CD4-positive, alpha-beta T cell (primary cell): ENCODE results near the gene CCSAP. TPM values are rescaled to one million over a fixed set of nuclear protein-coding genes. Genes with fewer than 3 reads are reported as not detected.

ENCODE experiments used
- ATAC-seq: fragments of 200-7000 bp; cut with Tn5 transposase; one replicate; pipeline ENCODE4 v1.10.0; 2022; ENCODE audit warnings: mild to moderate bottlenecking; ENCODE audit not compliant: poor library complexity
- CTCF ChIA-PET: fragments of 350-600 bp; sonication (Branson Sonifier 250); formaldehyde crosslinking; loops from one replicate; lab custom pipeline; 2021; ENCODE audit warnings: antibody characterized with exemption, inconsistent platforms; lab: Charles Lee
- POLR2A ChIA-PET: fragments of 350-600 bp; sonication (Branson Sonifier 250); formaldehyde crosslinking; loops from one replicate; lab custom pipeline; 2021; ENCODE audit warnings: antibody characterized with exemption, inconsistent platforms; lab: Charles Lee
- DNase-seq, 14 experiments: peaks; one replicate each; pipeline ENCODE4 v3.0.0-alpha.2; 2013 to 2020; ENCODE audit warnings: mixed read lengths in 2 of 14
- H3K27ac ChIP-seq, 2 donors: one replicate each; pipeline versions ENCODE4 v1.5.1 to v1.7.0; 2013; ENCODE audit warnings: low read length in 2 of 2, low read depth in 1 of 2, mild to moderate bottlenecking in 1 of 2
- H3K27me3 ChIP-seq, 2 experiments: 1 replicate in 1 of 2; 2 replicates in 1 of 2; pipeline versions ENCODE4 v1.6.1 to v1.7.0; 2013; ENCODE audit warnings: low read length in 2 of 2, control low read depth in 1 of 2, mild to moderate bottlenecking in 1 of 2, moderate library complexity in 1 of 2; ENCODE audit not compliant: insufficient read depth in 2 of 2, control insufficient read depth in 1 of 2
- H3K36me3 ChIP-seq: one replicate; pipeline ENCODE4 v1.6.1; 2013; ENCODE audit warnings: low read length, control low read depth; ENCODE audit not compliant: insufficient read depth
- H3K4me1 ChIP-seq: one replicate; pipeline ENCODE4 v1.6.1; 2013; ENCODE audit warnings: low read length, control low read depth; ENCODE audit not compliant: insufficient read depth
- H3K4me3 ChIP-seq: one replicate; pipeline ENCODE4 v1.5.1; 2013; ENCODE audit warnings: mild to moderate bottlenecking, low read length, moderate library complexity
- H3K9me3 ChIP-seq, 2 experiments: 1 replicate in 1 of 2; 2 replicates in 1 of 2; pipeline versions ENCODE4 v1.6.1 to v1.7.0; 2013; ENCODE audit warnings: low read length in 2 of 2, mild to moderate bottlenecking in 2 of 2, control low read depth in 1 of 2, moderate library complexity in 1 of 2; ENCODE audit not compliant: control insufficient read depth in 1 of 2, insufficient read depth in 1 of 2
- H3K27ac Mint-ChIP-seq: one replicate; pipeline ENCODE4 v1.8.0; 2020; ENCODE audit warnings: mixed read lengths
- H3K27me3 Mint-ChIP-seq: one replicate; pipeline ENCODE4 v1.8.0; 2021; ENCODE audit warnings: mixed read lengths
- H3K36me3 Mint-ChIP-seq: one replicate; pipeline ENCODE4 v1.8.0; 2021; ENCODE audit warnings: low read depth, mixed read lengths
- H3K4me1 Mint-ChIP-seq: one replicate; pipeline ENCODE4 v1.8.0; 2021; ENCODE audit warnings: low read depth, mixed read lengths
- H3K4me3 Mint-ChIP-seq: one replicate; pipeline ENCODE4 v1.8.0; 2020; ENCODE audit warnings: mild to moderate bottlenecking, mixed read lengths
- H3K9me3 Mint-ChIP-seq: one replicate; pipeline ENCODE4 v1.8.0; 2020; ENCODE audit warnings: mixed read lengths
- CTCF ChIP-seq: fragments of 200-600 bp; IDR thresholded peaks from one replicate; pipeline ENCODE4 v1.8.0; 2022; ENCODE audit warnings: antibody characterized with exemption, mild to moderate bottlenecking
- intact Hi-C, 2 experiments: fragments of 100-400 bp; cut with DNase I in 1 of 2; cut with micrococcal nuclease in 1 of 2; formaldehyde crosslinking; loops; one replicate each; pipeline versions ENCODE4 v1.15.1 to v1.9.0; 2023 to 2025; cut with DNase I, micrococcal nuclease
- total RNA-seq, 174 experiments: library from RNA in 2 of 174; stranded (reverse) in 2 of 174; gene quantifications; one replicate each; pipeline ENCODE4 v1.2.3 and lab custom pipeline; 2021 to 2026

The CCSAP gene
- total RNA-seq, 2 experiments from 2014 or later: 14.3 to 15.2 TPM

GRCh38 chr1:229288516-229288915 lies 54.3 kb downstream of the CCSAP start:
- ATAC-seq: no peak
- Mint-ChIP-seq H3K4me3 (no peak overlapping the region), H3K4me1 (peaks cover 25% of the 10 kb centered on the region), H3K27ac (no peak overlapping the region), H3K9me3 (no peaks in the 10 kb centered on the region), H3K27me3 (no peaks in the 10 kb centered on the region), H3K36me3 (peaks cover 65% of the 10 kb centered on the region)
- Histone ChIP-seq H3K27me3 (no peaks in the 10 kb centered on the region), H3K4me1 (no peaks in the 10 kb centered on the region), H3K36me3 (peaks cover 28% of the 10 kb centered on the region), H3K4me3 (no peak overlapping the region), H3K27ac (no peak overlapping the region), H3K9me3 (no peaks in the 10 kb centered on the region)
- TF ChIP-seq CTCF: no peak
- DNase-seq: no peak
- CTCF ChIA-PET: no interaction called here
- POLR2A ChIA-PET: no interaction called here
- intact Hi-C loops: no loop called here

GRCh38 chr1:229287267-229287666 lies 55.6 kb downstream of the CCSAP start:
- TF ChIP-seq CTCF: no peak
- no peaks in the 10 kb centered on the region for H3K9me3 ChIP-seq
- peaks cover 73% of the 10 kb centered on the region for H3K36me3 Mint-ChIP-seq
- H3K4me1 Mint-ChIP-seq: peaks cover 34% of the 10 kb centered on the region
- no peak overlapping the region for H3K27ac ChIP-seq
- intact Hi-C loops: no loop called here
- H3K4me3 Mint-ChIP-seq: no peak overlapping the region
- DNase-seq (no peak), ATAC-seq (no peak)
- no peaks in the 10 kb centered on the region for H3K27me3 ChIP-seq
- no peak overlapping the region for H3K27ac Mint-ChIP-seq
- no peaks in the 10 kb centered on the region for H3K4me1 ChIP-seq
- peaks cover 27% of the 10 kb centered on the region for H3K36me3 ChIP-seq
- CTCF ChIA-PET: no interaction called here
- H3K9me3 Mint-ChIP-seq: no peaks in the 10 kb centered on the region
- POLR2A ChIA-PET: no interaction called here
- no peak overlapping the region for H3K4me3 ChIP-seq
- no peaks in the 10 kb centered on the region for H3K27me3 Mint-ChIP-seq

- ATAC-seq: no peak
- intact Hi-C loops: no loop called here
Measured at GRCh38 chr1:229286099-229286766, 56.6 kb downstream of the CCSAP start.

More at GRCh38 chr1:229286099-229286766, 56.6 kb downstream of the CCSAP start:
- H3K27ac Mint-ChIP-seq: no peak overlapping the region
- Histone ChIP-seq H3K4me3 (no peak overlapping the region), H3K27me3 (no peaks in the 10 kb centered on the region), H3K36me3 (peaks cover 26% of the 10 kb centered on the region), H3K9me3 (no peaks in the 10 kb centered on the region), H3K4me1 (no peaks in the 10 kb centered on the region), H3K27ac (no peak overlapping the region)
- peaks cover 70% of the 10 kb centered on the region for H3K36me3 Mint-ChIP-seq
- CTCF ChIA-PET: no interaction called here
- no peaks in the 10 kb centered on the region for H3K27me3 Mint-ChIP-seq
- H3K9me3 Mint-ChIP-seq: no peaks in the 10 kb centered on the region
- no peak overlapping the region for H3K4me3 Mint-ChIP-seq
- DNase-seq: no peak
- H3K4me1 Mint-ChIP-seq: peaks cover 39% of the 10 kb centered on the region
- TF ChIP-seq CTCF: no peak
- POLR2A ChIA-PET: no interaction called here
